CD8-positive, alpha-beta memory T cell (primary cell): ENCODE data around the gene GPATCH2L. TPM values are rescaled to one million over a fixed set of nuclear protein-coding genes. Genes with fewer than 3 reads are reported as not detected.

Experiments used
- polyA plus RNA-seq: library from polyadenylated mRNA; unstranded; fragments of 300-500 nt; fragmentation: Illumina TruSeq; gene quantifications from one replicate; pipeline ENCODE4 v1.2.3, GENCODE V29; 2021
- total RNA-seq, 2 experiments: library from RNA; stranded (reverse); gene quantifications; one replicate each; pipeline ENCODE4 v1.2.3, GENCODE V29; 2021

Gene GPATCH2L
- total and polyA plus RNA-seq, 3 experiments from 2014 or later: 8.3 to 41.9 (median 36.0) TPM

Other genes with a start within 250 kb of the GPATCH2L start
- gene TGFB3, start 169.9 kb upstream of the GPATCH2L start, total RNA-seq: 1 to 10 TPM; 2.6 to 2.8 TPM
- gene TGFB3, start 169.9 kb upstream of the GPATCH2L start, polyA plus RNA-seq: 0.32 TPM
- gene IFT43, start 166.2 kb upstream of the GPATCH2L start, total RNA-seq: 10 to 100 TPM; 12.6 to 14.4 TPM
- 14.2 TPM for gene IFT43, start 166.2 kb upstream of the GPATCH2L start, polyA plus RNA-seq
- not detected for gene ESRRB, start 224.2 kb downstream of the GPATCH2L start, total RNA-seq
- not detected for gene ESRRB, start 224.2 kb downstream of the GPATCH2L start, polyA plus RNA-seq